Vagina (tissue), 2 donors: Measurements from ENCODE around the gene GPR65. TPM values are rescaled to one million over a fixed set of nuclear protein-coding genes. Genes with fewer than 3 reads are reported as not detected.

Source experiments
- DNase-seq, 2 donors: peaks; one replicate each; pipeline ENCODE4 v3.0.0-alpha.2; 2017; ENCODE audit errors: extremely low spot score in 2 of 2
- H3K27ac ChIP-seq: fragments of 200-600 bp; sonication (generic); one replicate; pipeline ENCODE4 v1.5.1; 2019
- H3K27me3 ChIP-seq: fragments of 200-600 bp; sonication (generic); one replicate; pipeline ENCODE4 v1.5.1; 2019
- H3K36me3 ChIP-seq, 2 donors: fragments of 200-600 bp; sonication (generic); one replicate each; pipeline ENCODE4 v1.5.1; 2017 to 2019
- H3K4me1 ChIP-seq: fragments of 200-600 bp; sonication (generic); one replicate; pipeline ENCODE4 v1.5.1; 2019
- H3K4me3 ChIP-seq, 2 donors: fragments of 200-600 bp; sonication (generic); 1 replicate in 1 of 2; 2 replicates in 1 of 2; pipeline ENCODE4 v1.5.1; 2016 to 2019
- H3K9me3 ChIP-seq: fragments of 200-600 bp; sonication (generic); one replicate; pipeline ENCODE4 v1.5.1; 2019
- POLR2A ChIP-seq, 2 donors: fragments of 450-650 bp; IDR thresholded peaks; one replicate each; pipeline ENCODE4 v1.6.1; 2017; ENCODE audit warnings: antibody characterized with exemption in 2 of 2, mild to moderate bottlenecking in 2 of 2, moderate library complexity in 2 of 2
- POLR2AphosphoS5 ChIP-seq, 2 donors: sonication (generic); formaldehyde crosslinking; IDR thresholded peaks; one replicate each; pipeline ENCODE4 v1.9.0; 2017; ENCODE audit warnings: antibody characterized with exemption in 2 of 2, mild to moderate bottlenecking in 2 of 2, low read depth in 1 of 2; ENCODE audit not compliant: insufficient read depth in 1 of 2
- intact Hi-C: fragments of 100-400 bp; cut with DNase I; formaldehyde crosslinking; loops from one replicate; pipeline ENCODE4 v1.15.1; 2023
- total RNA-seq: library from RNA; depleted of rRNA; stranded (reverse); fragments of >200 nt; gene quantifications from one replicate; pipeline ENCODE4 v1.2.3, GENCODE V29; 2016
- TF ChIP-seq, protein P1 (sequence below), 3 experiments: fragments of 450-650 bp in 2 of 3; fragments of 200-600 bp in 1 of 3; sonication (generic) in 1 of 3; IDR thresholded peaks; one replicate each; pipeline ENCODE4 v1.5.1; 2017 to 2019; ENCODE audit warnings: antibody characterized with exemption in 3 of 3, mild to moderate bottlenecking in 2 of 3, moderate library complexity in 2 of 3

GPR65 gene
- total RNA-seq, 1 donor from 2014 or later, result 1.2 TPM

- H3K4me1 ChIP-seq, result no peaks in the 10 kb centered on the region
- intact Hi-C loops, result no loop called here
- no peak overlapping the region for H3K4me3 ChIP-seq
These were observed 22.0 kb downstream of the GPR65 start for GRCh38 chr14:88026890-88027289.

DNA sequence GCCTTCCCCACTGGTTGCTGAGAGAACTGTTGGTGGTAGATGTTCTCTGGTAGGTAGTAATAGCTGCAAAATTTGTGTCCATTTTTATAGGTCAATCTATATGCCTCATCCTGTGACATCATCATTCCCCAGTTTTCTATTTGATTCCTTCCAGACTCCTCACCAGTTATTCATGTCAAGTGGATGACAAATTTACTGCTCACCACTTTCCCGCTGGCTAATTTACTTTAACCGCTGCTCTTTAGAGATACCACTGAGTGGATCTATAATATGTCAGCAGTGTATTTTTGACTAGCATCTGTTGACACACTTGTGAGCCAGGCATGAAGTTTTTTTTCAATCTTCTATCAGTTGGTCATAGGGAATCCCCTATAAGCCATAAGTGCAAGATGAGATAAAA, 24.6 kb downstream of the GPR65 start:
- Histone ChIP-seq H3K4me3 (no peak overlapping the region), H3K4me1 (no peaks in the 10 kb centered on the region), H3K9me3 (no peaks in the 10 kb centered on the region), H3K27ac (no peak overlapping the region), H3K36me3 (no peaks in the 10 kb centered on the region), H3K27me3 (no peaks in the 10 kb centered on the region)
- TF ChIP-seq, protein P1, sequence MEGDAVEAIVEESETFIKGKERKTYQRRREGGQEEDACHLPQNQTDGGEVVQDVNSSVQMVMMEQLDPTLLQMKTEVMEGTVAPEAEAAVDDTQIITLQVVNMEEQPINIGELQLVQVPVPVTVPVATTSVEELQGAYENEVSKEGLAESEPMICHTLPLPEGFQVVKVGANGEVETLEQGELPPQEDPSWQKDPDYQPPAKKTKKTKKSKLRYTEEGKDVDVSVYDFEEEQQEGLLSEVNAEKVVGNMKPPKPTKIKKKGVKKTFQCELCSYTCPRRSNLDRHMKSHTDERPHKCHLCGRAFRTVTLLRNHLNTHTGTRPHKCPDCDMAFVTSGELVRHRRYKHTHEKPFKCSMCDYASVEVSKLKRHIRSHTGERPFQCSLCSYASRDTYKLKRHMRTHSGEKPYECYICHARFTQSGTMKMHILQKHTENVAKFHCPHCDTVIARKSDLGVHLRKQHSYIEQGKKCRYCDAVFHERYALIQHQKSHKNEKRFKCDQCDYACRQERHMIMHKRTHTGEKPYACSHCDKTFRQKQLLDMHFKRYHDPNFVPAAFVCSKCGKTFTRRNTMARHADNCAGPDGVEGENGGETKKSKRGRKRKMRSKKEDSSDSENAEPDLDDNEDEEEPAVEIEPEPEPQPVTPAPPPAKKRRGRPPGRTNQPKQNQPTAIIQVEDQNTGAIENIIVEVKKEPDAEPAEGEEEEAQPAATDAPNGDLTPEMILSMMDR (IDR thresholded peaks at IDR 0.05), result no peak
- no peak for TF ChIP-seq POLR2A (IDR thresholded peaks at IDR 0.05)
- TF ChIP-seq POLR2AphosphoS5 (IDR thresholded peaks at IDR 0.05; ENCODE audit: insufficient read depth in 1 of 2, low read depth in 1 of 2), result no peak
- no peak for DNase-seq
- intact Hi-C loops, result no loop called here

More at GRCh38 chr14:88026890-88027289, 22.0 kb downstream of the GPR65 start:
- Histone ChIP-seq H3K9me3 (no peaks in the 10 kb centered on the region), H3K36me3 (no peaks in the 10 kb centered on the region), H3K27ac (no peak overlapping the region), H3K27me3 (no peaks in the 10 kb centered on the region)
- DNase-seq, result no peak
- TF ChIP-seq POLR2A (IDR thresholded peaks at IDR 0.05) (no peak), POLR2AphosphoS5 (IDR thresholded peaks at IDR 0.05; ENCODE audit: insufficient read depth in 1 of 2, low read depth in 1 of 2) (no peak)
- TF ChIP-seq, protein P1 (IDR thresholded peaks at IDR 0.05), result no peak

GRCh38 chr14:88030079-88030478, 25.1 kb downstream of the GPR65 start:
- Histone ChIP-seq H3K27ac (no peak overlapping the region), H3K4me1 (no peaks in the 10 kb centered on the region), H3K9me3 (no peaks in the 10 kb centered on the region), H3K36me3 (no peaks in the 10 kb centered on the region), H3K27me3 (no peaks in the 10 kb centered on the region), H3K4me3 (no peak overlapping the region)
- TF ChIP-seq POLR2AphosphoS5 (IDR thresholded peaks at IDR 0.05; ENCODE audit: insufficient read depth in 1 of 2, low read depth in 1 of 2) (no peak), POLR2A (IDR thresholded peaks at IDR 0.05) (no peak)
- TF ChIP-seq, protein P1 (IDR thresholded peaks at IDR 0.05), result no peak
- intact Hi-C loops, result no loop called here
- no peak for DNase-seq

DNA sequence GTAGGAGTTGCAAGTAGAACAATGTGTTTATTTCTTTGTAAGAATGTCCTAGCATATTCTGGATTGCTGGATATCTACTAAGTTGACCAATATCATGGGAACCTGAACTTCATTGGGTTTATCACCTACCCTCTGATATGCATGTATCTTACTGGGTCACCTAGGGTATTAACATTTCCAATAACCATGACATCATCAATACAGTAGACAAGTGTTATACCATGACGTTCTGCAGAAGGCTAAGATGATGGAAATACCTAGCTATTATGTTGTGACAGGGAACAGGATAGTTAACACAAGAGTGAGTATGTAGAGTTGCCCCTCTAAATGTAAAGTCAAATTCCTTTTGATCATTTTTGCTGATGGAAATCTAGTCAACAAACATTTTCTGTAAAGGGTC, 26.0 kb downstream of the GPR65 start:
- TF ChIP-seq, protein P1 (IDR thresholded peaks at IDR 0.05), result no peak
- TF ChIP-seq POLR2A (IDR thresholded peaks at IDR 0.05) (no peak), POLR2AphosphoS5 (IDR thresholded peaks at IDR 0.05; ENCODE audit: insufficient read depth in 1 of 2, low read depth in 1 of 2) (no peak)
- H3K36me3 ChIP-seq, result no peaks in the 10 kb centered on the region
- no peak overlapping the region for H3K4me3 ChIP-seq
- no peaks in the 10 kb centered on the region for H3K9me3 ChIP-seq
- DNase-seq, result no peak
- intact Hi-C loops, result no loop called here
- no peaks in the 10 kb centered on the region for H3K4me1 ChIP-seq
- H3K27me3 ChIP-seq, result no peaks in the 10 kb centered on the region
- no peak overlapping the region for H3K27ac ChIP-seq

GRCh38 chr14:88032373-88032772, 27.4 kb downstream of the GPR65 start:
- Histone ChIP-seq H3K27ac (no peak overlapping the region), H3K9me3 (no peaks in the 10 kb centered on the region), H3K4me1 (no peaks in the 10 kb centered on the region), H3K4me3 (no peak overlapping the region), H3K36me3 (no peaks in the 10 kb centered on the region), H3K27me3 (no peaks in the 10 kb centered on the region)
- DNase-seq, result no peak
- intact Hi-C loops, result no loop called here
- TF ChIP-seq POLR2A (IDR thresholded peaks at IDR 0.05) (no peak), POLR2AphosphoS5 (IDR thresholded peaks at IDR 0.05; ENCODE audit: insufficient read depth in 1 of 2, low read depth in 1 of 2) (no peak)
- TF ChIP-seq, protein P1 (IDR thresholded peaks at IDR 0.05), result no peak
